ENCODE measurements around the gene DNAJB8.

The DNAJB8 gene

GRCh38 chr3:128466840-128467541 is at the start of gene DNAJB8:
TSS of gene DNAJB8 (minus strand) at chr3:128466890. CDS start at chr3:128463245, 3,645 bp downstream.
- H3K27me3 ChIP-seq (ENCODE audit: low read depth, low read length), result peaks cover 4% of the 10 kb centered on the region
- no peaks in the 10 kb centered on the region for H3K36me3 ChIP-seq (ENCODE audit: control insufficient read depth in 1 of 2, insufficient read depth in 2 of 2, low read length in 2 of 2)
- no peak within 1 kb of the TSS for H3K4me3 ChIP-seq (ENCODE audit: low read depth in 1 of 2, low read length in 2 of 2)
- H3K9me3 ChIP-seq (ENCODE audit: control insufficient read depth in 1 of 2, low read length in 2 of 2), result no peaks in the 10 kb centered on the region
- H3K4me1 ChIP-seq (ENCODE audit: control insufficient read depth in 1 of 2, insufficient read depth in 2 of 2, low read length in 2 of 2), result no peaks in the 10 kb centered on the region
- no peak within 1 kb of the TSS for H3K27ac ChIP-seq (ENCODE audit: low read length)

GRCh38 chr3:128515967-128516366 is 49.3 kb upstream of the DNAJB8 start:
- no peak overlapping the region for H3K4me3 ChIP-seq (ENCODE audit: low read depth in 1 of 2, low read length in 2 of 2)
- no peaks in the 10 kb centered on the region for H3K4me1 ChIP-seq (ENCODE audit: control insufficient read depth in 1 of 2, insufficient read depth in 2 of 2, low read length in 2 of 2)
- no peak overlapping the region for H3K27ac ChIP-seq (ENCODE audit: low read length)
- peaks cover 5% of the 10 kb centered on the region for H3K27me3 ChIP-seq (ENCODE audit: low read depth, low read length)
- no peaks in the 10 kb centered on the region for H3K36me3 ChIP-seq (ENCODE audit: control insufficient read depth in 1 of 2, insufficient read depth in 2 of 2, low read length in 2 of 2)
- H3K9me3 ChIP-seq (ENCODE audit: control insufficient read depth in 1 of 2, low read length in 2 of 2), result peaks cover 0 to 8% of the 10 kb centered on the region in 2 donors

GRCh38 chr3:128508852-128509251 is 42.2 kb upstream of the DNAJB8 start:
- Histone ChIP-seq H3K9me3 (ENCODE audit: control insufficient read depth in 1 of 2, low read length in 2 of 2) (peaks cover 0 to 2% of the 10 kb centered on the region in 2 donors), H3K27ac (ENCODE audit: low read length) (no peak overlapping the region), H3K27me3 (ENCODE audit: low read depth, low read length) (no peaks in the 10 kb centered on the region), H3K4me3 (ENCODE audit: low read depth in 1 of 2, low read length in 2 of 2) (no peak overlapping the region), H3K4me1 (ENCODE audit: control insufficient read depth in 1 of 2, insufficient read depth in 2 of 2, low read length in 2 of 2) (no peaks in the 10 kb centered on the region), H3K36me3 (ENCODE audit: control insufficient read depth in 1 of 2, insufficient read depth in 2 of 2, low read length in 2 of 2) (no peaks in the 10 kb centered on the region)

- H3K27me3 ChIP-seq (ENCODE audit: low read depth, low read length), result no peaks in the 10 kb centered on the region
- no peak overlapping the region for H3K27ac ChIP-seq (ENCODE audit: low read length)
- no peaks in the 10 kb centered on the region for H3K36me3 ChIP-seq (ENCODE audit: control insufficient read depth in 1 of 2, insufficient read depth in 2 of 2, low read length in 2 of 2)
- no peaks in the 10 kb centered on the region for H3K4me1 ChIP-seq (ENCODE audit: control insufficient read depth in 1 of 2, insufficient read depth in 2 of 2, low read length in 2 of 2)
- no peak overlapping the region for H3K4me3 ChIP-seq (ENCODE audit: low read depth in 1 of 2, low read length in 2 of 2)
- H3K9me3 ChIP-seq (ENCODE audit: control insufficient read depth in 1 of 2, low read length in 2 of 2), result no peaks in the 10 kb centered on the region
Measured at GRCh38 chr3:128506754-128507153, 40.1 kb upstream of the DNAJB8 start.

- Histone ChIP-seq H3K27ac (ENCODE audit: low read length) (no peak overlapping the region), H3K36me3 (ENCODE audit: control insufficient read depth in 1 of 2, insufficient read depth in 2 of 2, low read length in 2 of 2) (no peaks in the 10 kb centered on the region), H3K4me1 (ENCODE audit: control insufficient read depth in 1 of 2, insufficient read depth in 2 of 2, low read length in 2 of 2) (no peaks in the 10 kb centered on the region), H3K9me3 (ENCODE audit: control insufficient read depth in 1 of 2, low read length in 2 of 2) (no peaks in the 10 kb centered on the region), H3K27me3 (ENCODE audit: low read depth, low read length) (no peaks in the 10 kb centered on the region), H3K4me3 (ENCODE audit: low read depth in 1 of 2, low read length in 2 of 2) (no peak overlapping the region)
Measured at GRCh38 chr3:128505771-128506170, 39.1 kb upstream of the DNAJB8 start.

GRCh38 chr3:128504963-128505730 is 38.5 kb upstream of the DNAJB8 start:
- Histone ChIP-seq H3K36me3 (ENCODE audit: control insufficient read depth in 1 of 2, insufficient read depth in 2 of 2, low read length in 2 of 2) (no peaks in the 10 kb centered on the region), H3K9me3 (ENCODE audit: control insufficient read depth in 1 of 2, low read length in 2 of 2) (no peaks in the 10 kb centered on the region), H3K4me3 (ENCODE audit: low read depth in 1 of 2, low read length in 2 of 2) (no peak overlapping the region), H3K27ac (ENCODE audit: low read length) (no peak overlapping the region), H3K4me1 (ENCODE audit: control insufficient read depth in 1 of 2, insufficient read depth in 2 of 2, low read length in 2 of 2) (no peaks in the 10 kb centered on the region), H3K27me3 (ENCODE audit: low read depth, low read length) (no peaks in the 10 kb centered on the region)

- Histone ChIP-seq H3K9me3 (ENCODE audit: control insufficient read depth in 1 of 2, low read length in 2 of 2) (no peaks in the 10 kb centered on the region), H3K27me3 (ENCODE audit: low read depth, low read length) (peaks cover under 1% of the 10 kb centered on the region), H3K27ac (ENCODE audit: low read length) (no peak overlapping the region), H3K36me3 (ENCODE audit: control insufficient read depth in 1 of 2, insufficient read depth in 2 of 2, low read length in 2 of 2) (no peaks in the 10 kb centered on the region), H3K4me1 (ENCODE audit: control insufficient read depth in 1 of 2, insufficient read depth in 2 of 2, low read length in 2 of 2) (no peaks in the 10 kb centered on the region), H3K4me3 (ENCODE audit: low read depth in 1 of 2, low read length in 2 of 2) (no peak overlapping the region)
Measured at GRCh38 chr3:128504533-128504915, 37.8 kb upstream of the DNAJB8 start.

- Histone ChIP-seq H3K27ac (ENCODE audit: low read length) (no peak overlapping the region), H3K4me1 (ENCODE audit: control insufficient read depth in 1 of 2, insufficient read depth in 2 of 2, low read length in 2 of 2) (no peaks in the 10 kb centered on the region), H3K27me3 (ENCODE audit: low read depth, low read length) (peaks cover 6% of the 10 kb centered on the region), H3K4me3 (ENCODE audit: low read depth in 1 of 2, low read length in 2 of 2) (no peak overlapping the region), H3K36me3 (ENCODE audit: control insufficient read depth in 1 of 2, insufficient read depth in 2 of 2, low read length in 2 of 2) (no peaks in the 10 kb centered on the region), H3K9me3 (ENCODE audit: control insufficient read depth in 1 of 2, low read length in 2 of 2) (no peaks in the 10 kb centered on the region)
Measured at GRCh38 chr3:128503751-128504532, 37.3 kb upstream of the DNAJB8 start.

- H3K27me3 ChIP-seq (ENCODE audit: low read depth, low read length), result peaks cover 13% of the 10 kb centered on the region
Measured at GRCh38 chr3:128503164-128503651, 36.5 kb upstream of the DNAJB8 start.

GRCh38 chr3:128502712-128503111 is 36.0 kb upstream of the DNAJB8 start:
- H3K9me3 ChIP-seq (ENCODE audit: control insufficient read depth in 1 of 2, low read length in 2 of 2), result no peaks in the 10 kb centered on the region
- H3K27ac ChIP-seq (ENCODE audit: low read length), result no peak overlapping the region
- H3K27me3 ChIP-seq (ENCODE audit: low read depth, low read length), result peaks cover 16% of the 10 kb centered on the region

More at GRCh38 chr3:128503164-128503651, 36.5 kb upstream of the DNAJB8 start:
- Histone ChIP-seq H3K4me1 (ENCODE audit: control insufficient read depth in 1 of 2, insufficient read depth in 2 of 2, low read length in 2 of 2) (peaks cover 0 to 1% of the 10 kb centered on the region in 2 donors), H3K4me3 (ENCODE audit: low read depth in 1 of 2, low read length in 2 of 2) (no peak overlapping the region), H3K36me3 (ENCODE audit: control insufficient read depth in 1 of 2, insufficient read depth in 2 of 2, low read length in 2 of 2) (no peaks in the 10 kb centered on the region), H3K9me3 (ENCODE audit: control insufficient read depth in 1 of 2, low read length in 2 of 2) (no peaks in the 10 kb centered on the region), H3K27ac (ENCODE audit: low read length) (no peak overlapping the region)

GRCh38 chr3:128501431-128501830 is 34.7 kb upstream of the DNAJB8 start:
- Histone ChIP-seq H3K4me1 (ENCODE audit: control insufficient read depth in 1 of 2, insufficient read depth in 2 of 2, low read length in 2 of 2) (peaks cover 0 to 16% of the 10 kb centered on the region in 2 donors), H3K36me3 (ENCODE audit: control insufficient read depth in 1 of 2, insufficient read depth in 2 of 2, low read length in 2 of 2) (no peaks in the 10 kb centered on the region), H3K27ac (ENCODE audit: low read length) (no peak overlapping the region), H3K27me3 (ENCODE audit: low read depth, low read length) (peaks cover 25% of the 10 kb centered on the region), H3K9me3 (ENCODE audit: control insufficient read depth in 1 of 2, low read length in 2 of 2) (no peaks in the 10 kb centered on the region), H3K4me3 (ENCODE audit: low read depth in 1 of 2, low read length in 2 of 2) (no peak overlapping the region)

More at GRCh38 chr3:128502712-128503111, 36.0 kb upstream of the DNAJB8 start:
- no peak overlapping the region for H3K4me3 ChIP-seq (ENCODE audit: low read depth in 1 of 2, low read length in 2 of 2)
- no peaks in the 10 kb centered on the region for H3K36me3 ChIP-seq (ENCODE audit: control insufficient read depth in 1 of 2, insufficient read depth in 2 of 2, low read length in 2 of 2)
- peaks cover 0 to 4% of the 10 kb centered on the region in 2 donors for H3K4me1 ChIP-seq (ENCODE audit: control insufficient read depth in 1 of 2, insufficient read depth in 2 of 2, low read length in 2 of 2)

Data from muscle layer of duodenum (tissue), 2 donors.